ENCODE data around the gene IFT122. TPM values are rescaled to one million over a fixed set of nuclear protein-coding genes. Genes with fewer than 3 reads are reported as not detected.

IFT122 gene
- total and polyA plus RNA-seq, 10 donors: 5.2 to 31.3 (median 18.1) TPM

DNA sequence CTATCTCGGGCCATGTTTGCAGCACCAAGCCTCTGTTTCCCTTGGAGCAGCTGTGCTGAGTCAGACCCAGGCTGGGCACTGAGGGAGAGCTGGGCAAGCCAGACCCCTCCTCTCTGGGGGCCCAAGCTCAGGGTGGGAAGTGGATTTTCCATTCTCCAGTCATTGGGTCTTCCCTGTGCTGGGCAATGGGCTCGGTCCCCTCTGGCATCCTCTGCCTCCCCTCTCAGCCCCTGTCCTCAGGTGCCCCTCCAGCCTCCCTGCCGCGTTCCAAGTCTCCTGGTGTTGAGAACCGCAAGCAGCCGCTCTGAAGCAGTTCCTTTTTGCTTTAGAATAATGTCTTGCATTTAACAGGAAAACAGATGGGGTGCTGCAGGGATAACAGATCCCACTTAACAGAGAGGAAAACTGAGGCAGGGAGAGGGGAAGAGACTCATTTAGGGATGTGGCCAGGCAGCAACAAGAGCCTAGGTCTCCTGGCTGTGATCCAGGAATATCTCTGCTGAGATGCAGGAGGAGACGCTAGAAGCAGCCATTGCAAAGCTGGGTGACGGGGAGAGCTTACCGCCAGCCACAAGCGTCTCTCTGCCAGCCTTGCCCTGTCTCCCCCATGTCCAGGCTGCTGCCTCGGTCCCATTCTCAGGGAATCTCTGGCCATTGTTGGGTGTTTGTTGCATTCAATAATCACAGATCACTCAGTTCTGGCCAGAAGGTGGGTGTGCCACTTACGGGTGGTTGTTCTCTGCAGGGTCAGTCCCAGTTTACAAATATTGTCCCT lies 89.6 kb downstream of the IFT122 start:
- intact Hi-C loops (cut with DNase I; ENCODE audit: low total_unique reads): no loop called here
- no peaks in the 10 kb centered on the region for H3K27me3 ChIP-seq (replicated peaks in 1 of 7)
- no peak for DNase-seq
- H3K4me1 ChIP-seq: peaks cover 0 to 32% (median 14%) of the 10 kb centered on the region in 6 donors
- H3K36me3 ChIP-seq: no peaks in the 10 kb centered on the region
- no peak overlapping the region for H3K4me3 ChIP-seq
- WGBS, 5 donors: 83 to 88% (median 84%) methylated on average over 11 to 12 of the region's 12 CpGs
- TF ChIP-seq POLR2AphosphoS5 (IDR thresholded peaks at IDR 0.05) (no peak), POLR2A (IDR thresholded peaks at IDR 0.05) (no peak), CTCF (IDR thresholded peaks at IDR 0.05 in 8 of 11, conservative IDR thresholded peaks at IDR 0.05 in 3 of 11) (no peak)
- H3K27ac ChIP-seq: no peak overlapping the region
- no peaks in the 10 kb centered on the region for H3K9me3 ChIP-seq

DNA sequence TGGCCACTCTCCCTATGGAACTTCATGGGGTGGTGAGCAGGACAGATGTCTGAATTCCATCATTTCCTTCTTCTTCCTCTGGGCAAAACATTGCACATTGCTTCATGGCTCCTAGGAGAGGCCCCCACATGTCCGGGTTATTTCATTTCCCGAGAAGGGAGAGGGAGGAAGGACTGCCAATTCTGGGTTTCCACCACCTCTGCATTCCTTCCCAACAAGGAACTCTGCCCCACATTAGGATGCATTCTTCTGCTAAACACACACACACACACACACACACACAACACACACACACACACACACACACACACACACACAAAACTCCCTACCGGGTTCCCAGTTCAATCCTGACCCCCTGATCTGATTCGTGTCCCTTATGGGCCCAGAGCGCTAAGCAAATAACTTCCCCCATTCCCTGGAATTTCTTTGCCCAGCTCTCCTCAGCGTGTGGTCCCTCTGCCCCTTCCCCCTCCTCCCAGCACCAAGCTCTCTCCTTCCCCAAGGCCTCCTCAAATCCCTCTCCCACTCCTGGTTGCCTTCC lies 90.3 kb downstream of the IFT122 start:
- H3K27ac ChIP-seq: no peak overlapping the region
- no peaks in the 10 kb centered on the region for H3K27me3 ChIP-seq (replicated peaks in 1 of 7)
- no peak for DNase-seq
- no peaks in the 10 kb centered on the region for H3K9me3 ChIP-seq
- WGBS, 5 donors: 55 to 71% (median 60%) methylated on average over 6 of the region's 6 CpGs
- no peak overlapping the region for H3K4me3 ChIP-seq
- H3K4me1 ChIP-seq: peaks cover 0 to 25% (median 13%) of the 10 kb centered on the region in 6 donors
- no peak for TF ChIP-seq POLR2A (IDR thresholded peaks at IDR 0.05)
- no peak for TF ChIP-seq POLR2AphosphoS5 (IDR thresholded peaks at IDR 0.05)
- no peak for TF ChIP-seq CTCF (IDR thresholded peaks at IDR 0.05 in 8 of 11, conservative IDR thresholded peaks at IDR 0.05 in 3 of 11)
- intact Hi-C loops (cut with DNase I; ENCODE audit: low total_unique reads): no loop called here
- no peaks in the 10 kb centered on the region for H3K36me3 ChIP-seq

GRCh38 chr3:129530821-129531220 lies 90.8 kb downstream of the IFT122 start:
- Histone ChIP-seq H3K36me3 (no peaks in the 10 kb centered on the region), H3K9me3 (no peaks in the 10 kb centered on the region), H3K4me1 (peaks cover 0 to 20% (median 9%) of the 10 kb centered on the region in 6 donors), H3K4me3 (no peak overlapping the region), H3K27me3 (replicated peaks in 1 of 7) (no peaks in the 10 kb centered on the region), H3K27ac (no peak overlapping the region)
- WGBS, 5 donors: 94 to 98% (median 96%) methylated on average over 13 of the region's 13 CpGs
- TF ChIP-seq POLR2A (IDR thresholded peaks at IDR 0.05) (no peak), CTCF (IDR thresholded peaks at IDR 0.05 in 8 of 11, conservative IDR thresholded peaks at IDR 0.05 in 3 of 11) (no peak), POLR2AphosphoS5 (IDR thresholded peaks at IDR 0.05) (no peak)
- DNase-seq: no peak
- intact Hi-C loops (cut with DNase I; ENCODE audit: low total_unique reads): no loop called here

- no peak for DNase-seq
- Histone ChIP-seq H3K36me3 (no peaks in the 10 kb centered on the region), H3K4me1 (peaks cover 0 to 11% (median 2%) of the 10 kb centered on the region in 6 donors), H3K4me3 (no peak overlapping the region), H3K27ac (no peak overlapping the region), H3K9me3 (no peaks in the 10 kb centered on the region), H3K27me3 (replicated peaks in 1 of 7) (no peaks in the 10 kb centered on the region)
- 86 to 91% (median 88%) methylated on average over 11 of the region's 11 CpGs for WGBS, 5 donors
- no peak for TF ChIP-seq CTCF (IDR thresholded peaks at IDR 0.05 in 8 of 11, conservative IDR thresholded peaks at IDR 0.05 in 3 of 11)
- TF ChIP-seq POLR2A (IDR thresholded peaks at IDR 0.05): no peak
- TF ChIP-seq POLR2AphosphoS5 (IDR thresholded peaks at IDR 0.05): no peak
- intact Hi-C loops (cut with DNase I; ENCODE audit: low total_unique reads): no loop called here
These were observed 91.7 kb downstream of the IFT122 start for GRCh38 chr3:129531699-129532098.

Data from spleen (tissue), 11 donors.